HEK293 (cell line): ENCODE results near the gene STRN3.
"Not testable (repeated sequence)": the region's sequence is repeated elsewhere in the genome, so short reads cannot be mapped to it uniquely, and the experiment has no call there.

Experiments
- CTCF ChIA-PET: fragments of 350-600 bp; formaldehyde crosslinking; extraction: SDS; loops from one replicate; lab custom pipeline; 2021; ENCODE audit warnings: antibody characterized with exemption; lab: Yijun Ruan, JAX
- POLR2A ChIA-PET: fragments of 300-600 bp; formaldehyde crosslinking; extraction: SDS; loops from one replicate; lab custom pipeline; 2020; ENCODE audit warnings: antibody characterized with exemption, inconsistent platforms; lab: Yijun Ruan, JAX
- H3K27ac ChIP-seq: fragments of 200-500 bp; sonication (Bioruptor generic); 2 replicates; pipeline ENCODE4 v1.5.1; 2014; ENCODE audit warnings: low read depth, low read length, control low read depth, inconsistent platforms; ENCODE audit errors: extremely low read depth
- H3K36me3 ChIP-seq, 2 experiments: fragments of 200-500 bp in 1 of 2; sonication (Bioruptor generic) in 1 of 2; 1 replicate in 1 of 2; 2 replicates in 1 of 2; pipeline ENCODE4 v1.5.1; 2014 to 2017; ENCODE audit warnings: inconsistent platforms in 2 of 2, low read length in 2 of 2; ENCODE audit not compliant: control insufficient read depth in 2 of 2, insufficient read depth in 1 of 2
- H3K4me1 ChIP-seq: fragments of 200-500 bp; sonication (Bioruptor generic); 2 replicates; pipeline ENCODE4 v1.5.1; 2014; ENCODE audit warnings: mild to moderate bottlenecking, low read length, inconsistent platforms; ENCODE audit not compliant: control insufficient read depth, insufficient read depth
- H3K4me3 ChIP-seq: 2 replicates; pipeline ENCODE4 v1.5.1; 2011; ENCODE audit warnings: low read depth, mild to moderate bottlenecking, control low read depth, low read length, moderate library complexity
- H3K9me3 ChIP-seq: fragments of 200-500 bp; sonication (Bioruptor generic); 2 replicates; pipeline ENCODE4 v1.5.1; 2014; ENCODE audit warnings: low read depth, low read length, inconsistent platforms; ENCODE audit not compliant: control insufficient read depth, insufficient read depth
- EGR2 ChIP-seq: fragments of 450-650 bp; formaldehyde crosslinking; IDR thresholded peaks from 2 replicates; pipeline ENCODE4 v1.5.1; 2016; ENCODE audit warnings: low read depth, missing biosample characterization, missing genetic modification characterization
- GLI2 ChIP-seq: fragments of 450-650 bp; formaldehyde crosslinking; IDR thresholded peaks from 2 replicates; pipeline ENCODE4; 2017; ENCODE audit warnings: missing biosample characterization, missing genetic modification characterization, low read depth, borderline replicate concordance
- HOXC10 ChIP-seq: sonication (generic); formaldehyde crosslinking; IDR thresholded peaks from 2 replicates; pipeline ENCODE4 v1.8.1; 2023; ENCODE audit warnings: mild to moderate bottlenecking, missing genetic modification reagents
- KLF8 ChIP-seq: fragments of 450-650 bp; formaldehyde crosslinking; IDR thresholded peaks from 2 replicates; pipeline ENCODE4 v1.5.1; 2016; ENCODE audit warnings: missing biosample characterization, missing genetic modification characterization
- OVOL3 ChIP-seq: fragments of 450-650 bp; formaldehyde crosslinking; IDR thresholded peaks from 2 replicates; pipeline ENCODE4 v1.5.1; 2016; ENCODE audit warnings: missing biosample characterization, missing genetic modification characterization
- RBAK ChIP-seq: fragments of 450-650 bp; formaldehyde crosslinking; IDR thresholded peaks from 2 replicates; pipeline ENCODE4 v1.5.1; 2016; ENCODE audit warnings: missing biosample characterization, missing genetic modification characterization
- SCRT2 ChIP-seq: fragments of 450-650 bp; formaldehyde crosslinking; IDR thresholded peaks from 2 replicates; pipeline ENCODE4 v1.5.1; 2016; ENCODE audit warnings: missing biosample characterization, missing genetic modification characterization
- TCF7L2 ChIP-seq: IDR thresholded peaks from 2 replicates; pipeline ENCODE4 v1.6.1; 2011; ENCODE audit warnings: low read depth, mild to moderate bottlenecking, inconsistent platforms, low read length, moderate library complexity, borderline replicate concordance
- ZFP3 ChIP-seq: fragments of 450-650 bp; formaldehyde crosslinking; IDR thresholded peaks from 2 replicates; pipeline ENCODE4 v1.5.1; 2016; ENCODE audit warnings: low read depth, missing biosample characterization, missing genetic modification characterization
- ZFP69B ChIP-seq: fragments of 450-650 bp; formaldehyde crosslinking; IDR thresholded peaks from 2 replicates; pipeline ENCODE4 v1.5.1; 2016; ENCODE audit warnings: missing biosample characterization, missing genetic modification characterization
- ZNF114 ChIP-seq: fragments of 450-650 bp; formaldehyde crosslinking; IDR thresholded peaks from 2 replicates; pipeline ENCODE4 v1.5.0; 2017; ENCODE audit warnings: missing biosample characterization, missing genetic modification characterization
- ZNF184 ChIP-seq: fragments of 450-650 bp; IDR thresholded peaks from 2 replicates; pipeline ENCODE4 v1.5.1; 2018; ENCODE audit warnings: missing biosample characterization, mild to moderate bottlenecking, missing genetic modification characterization
- ZNF2 ChIP-seq: fragments of 450-650 bp; formaldehyde crosslinking; IDR thresholded peaks from 2 replicates; pipeline ENCODE4 v1.5.1; 2016; ENCODE audit warnings: missing biosample characterization, missing genetic modification characterization
- ZNF202 ChIP-seq: fragments of 450-650 bp; formaldehyde crosslinking; IDR thresholded peaks from 2 replicates; pipeline ENCODE4 v1.5.1; 2016; ENCODE audit warnings: missing biosample characterization, missing genetic modification characterization, borderline replicate concordance
- ZNF223 ChIP-seq: fragments of 450-650 bp; formaldehyde crosslinking; IDR thresholded peaks from 2 replicates; pipeline ENCODE4 v1.5.1; 2016; ENCODE audit warnings: missing biosample characterization, missing genetic modification characterization
- ZNF248 ChIP-seq: fragments of 450-650 bp; formaldehyde crosslinking; IDR thresholded peaks from 2 replicates; pipeline ENCODE4 v1.5.1; 2017; ENCODE audit warnings: missing biosample characterization, missing genetic modification characterization
- ZNF324 ChIP-seq: fragments of 450-650 bp; formaldehyde crosslinking; IDR thresholded peaks from 2 replicates; pipeline ENCODE4 v1.5.1; 2016; ENCODE audit warnings: missing biosample characterization, missing genetic modification characterization
- ZNF433 ChIP-seq: fragments of 450-650 bp; formaldehyde crosslinking; IDR thresholded peaks from 2 replicates; pipeline ENCODE4 v1.5.1; 2016; ENCODE audit warnings: missing biosample characterization, missing genetic modification characterization, low read depth
- ZNF514 ChIP-seq: fragments of 450-650 bp; formaldehyde crosslinking; IDR thresholded peaks from 2 replicates; pipeline ENCODE4 v1.5.1; 2016; ENCODE audit warnings: missing biosample characterization, missing genetic modification characterization
- ZNF544 ChIP-seq: fragments of 450-650 bp; formaldehyde crosslinking; IDR thresholded peaks from 2 replicates; pipeline ENCODE4 v1.5.0; 2017; ENCODE audit warnings: missing biosample characterization, missing genetic modification characterization
- ZNF549 ChIP-seq: fragments of 450-650 bp; IDR thresholded peaks from 2 replicates; pipeline ENCODE4 v1.5.1; 2018; ENCODE audit warnings: missing biosample characterization, missing genetic modification characterization, mild to moderate bottlenecking, inconsistent platforms, moderate library complexity
- ZNF558 ChIP-seq: fragments of 450-650 bp; formaldehyde crosslinking; IDR thresholded peaks from 2 replicates; pipeline ENCODE4 v1.5.1; 2016; ENCODE audit warnings: missing biosample characterization, missing genetic modification characterization
- TF ChIP-seq, protein P1 (sequence below): fragments of 450-650 bp; formaldehyde crosslinking; IDR thresholded peaks from 2 replicates; pipeline ENCODE4 v1.5.1; 2016; ENCODE audit warnings: missing biosample characterization, missing genetic modification characterization, borderline replicate concordance
- TF ChIP-seq, protein P2 (sequence below): fragments of 450-650 bp; formaldehyde crosslinking; IDR thresholded peaks from 2 replicates; pipeline ENCODE4 v1.5.1; 2016; ENCODE audit warnings: missing biosample characterization, missing genetic modification characterization

Gene STRN3

DNA sequence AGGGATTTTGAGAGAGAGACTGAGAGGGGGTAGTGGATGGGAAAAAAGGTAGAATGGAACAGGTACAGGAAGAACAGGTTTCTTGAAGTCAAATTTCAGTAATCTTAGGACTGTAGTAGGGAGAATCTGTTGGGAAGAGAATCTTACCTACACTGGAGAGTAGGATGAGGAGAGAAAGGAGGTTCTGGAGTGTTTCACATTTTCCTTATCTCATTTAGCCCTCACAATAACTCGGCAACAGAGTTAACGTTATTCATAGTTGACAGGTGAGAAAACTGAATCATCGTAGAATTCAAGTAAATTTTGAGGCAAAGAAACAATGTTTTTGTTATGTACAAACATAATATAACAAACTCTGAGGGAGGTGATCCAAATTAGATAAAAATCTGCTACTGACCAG, 17.2 kb upstream of the STRN3 start:
- ChIA-PET CTCF (interaction anchor here (0.6 kb wide), 2 partner anchors 26 to 1516 kb away, joined by 3 read pairs; no protein-coding TSS in a partner anchor), POLR2A (interaction anchor here (0.9 kb wide), 1 partner anchor 17 kb away, joined by 5 read pairs; the partner anchor contains the start of gene STRN3)
- H3K27ac ChIP-seq: no peak overlapping the region
- TF ChIP-seq ZNF544 (tag by site-specific recombination): no peak
- no peak for TF ChIP-seq ZNF549 (tag by site-specific recombination)
- TF ChIP-seq ZNF514 (tag by site-specific recombination): no peak
- TF ChIP-seq HOXC10 (CRISPR knock-in tag): no peak
- TF ChIP-seq ZNF248 (tag by site-specific recombination): no peak
- no peak for TF ChIP-seq EGR2 (tag by site-specific recombination)
- TF ChIP-seq ZNF184: no peak
- TF ChIP-seq, protein P1, sequence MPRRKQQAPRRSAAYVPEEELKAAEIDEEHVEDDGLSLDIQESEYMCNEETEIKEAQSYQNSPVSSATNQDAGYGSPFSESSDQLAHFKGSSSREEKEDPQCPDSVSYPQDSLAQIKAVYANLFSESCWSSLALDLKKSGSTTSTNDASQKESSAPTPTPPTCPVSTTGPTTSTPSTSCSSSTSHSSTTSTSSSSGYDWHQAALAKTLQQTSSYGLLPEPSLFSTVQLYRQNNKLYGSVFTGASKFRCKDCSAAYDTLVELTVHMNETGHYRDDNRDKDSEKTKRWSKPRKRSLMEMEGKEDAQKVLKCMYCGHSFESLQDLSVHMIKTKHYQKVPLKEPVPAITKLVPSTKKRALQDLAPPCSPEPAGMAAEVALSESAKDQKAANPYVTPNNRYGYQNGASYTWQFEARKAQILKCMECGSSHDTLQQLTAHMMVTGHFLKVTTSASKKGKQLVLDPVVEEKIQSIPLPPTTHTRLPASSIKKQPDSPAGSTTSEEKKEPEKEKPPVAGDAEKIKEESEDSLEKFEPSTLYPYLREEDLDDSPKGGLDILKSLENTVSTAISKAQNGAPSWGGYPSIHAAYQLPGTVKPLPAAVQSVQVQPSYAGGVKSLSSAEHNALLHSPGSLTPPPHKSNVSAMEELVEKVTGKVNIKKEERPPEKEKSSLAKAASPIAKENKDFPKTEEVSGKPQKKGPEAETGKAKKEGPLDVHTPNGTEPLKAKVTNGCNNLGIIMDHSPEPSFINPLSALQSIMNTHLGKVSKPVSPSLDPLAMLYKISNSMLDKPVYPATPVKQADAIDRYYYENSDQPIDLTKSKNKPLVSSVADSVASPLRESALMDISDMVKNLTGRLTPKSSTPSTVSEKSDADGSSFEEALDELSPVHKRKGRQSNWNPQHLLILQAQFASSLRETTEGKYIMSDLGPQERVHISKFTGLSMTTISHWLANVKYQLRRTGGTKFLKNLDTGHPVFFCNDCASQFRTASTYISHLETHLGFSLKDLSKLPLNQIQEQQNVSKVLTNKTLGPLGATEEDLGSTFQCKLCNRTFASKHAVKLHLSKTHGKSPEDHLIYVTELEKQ (tag by site-specific recombination): no peak
- TF ChIP-seq ZNF324 (tag by site-specific recombination): no peak
- TF ChIP-seq ZFP69B (tag by site-specific recombination): no peak
- no peak for TF ChIP-seq KLF8
- TF ChIP-seq ZNF2 (tag by site-specific recombination): no peak
- TF ChIP-seq GLI2 (tag by site-specific recombination): no peak
- TF ChIP-seq, protein P2, sequence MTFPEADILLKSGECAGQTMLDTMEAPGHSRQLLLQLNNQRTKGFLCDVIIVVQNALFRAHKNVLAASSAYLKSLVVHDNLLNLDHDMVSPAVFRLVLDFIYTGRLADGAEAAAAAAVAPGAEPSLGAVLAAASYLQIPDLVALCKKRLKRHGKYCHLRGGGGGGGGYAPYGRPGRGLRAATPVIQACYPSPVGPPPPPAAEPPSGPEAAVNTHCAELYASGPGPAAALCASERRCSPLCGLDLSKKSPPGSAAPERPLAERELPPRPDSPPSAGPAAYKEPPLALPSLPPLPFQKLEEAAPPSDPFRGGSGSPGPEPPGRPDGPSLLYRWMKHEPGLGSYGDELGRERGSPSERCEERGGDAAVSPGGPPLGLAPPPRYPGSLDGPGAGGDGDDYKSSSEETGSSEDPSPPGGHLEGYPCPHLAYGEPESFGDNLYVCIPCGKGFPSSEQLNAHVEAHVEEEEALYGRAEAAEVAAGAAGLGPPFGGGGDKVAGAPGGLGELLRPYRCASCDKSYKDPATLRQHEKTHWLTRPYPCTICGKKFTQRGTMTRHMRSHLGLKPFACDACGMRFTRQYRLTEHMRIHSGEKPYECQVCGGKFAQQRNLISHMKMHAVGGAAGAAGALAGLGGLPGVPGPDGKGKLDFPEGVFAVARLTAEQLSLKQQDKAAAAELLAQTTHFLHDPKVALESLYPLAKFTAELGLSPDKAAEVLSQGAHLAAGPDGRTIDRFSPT (tag by site-specific recombination): no peak
- no peak for TF ChIP-seq ZNF202
- TF ChIP-seq ZNF433 (tag by site-specific recombination): no peak
- no peak for TF ChIP-seq SCRT2
- TF ChIP-seq ZNF223 (tag by site-specific recombination): no peak
- no peaks in the 10 kb centered on the region for H3K9me3 ChIP-seq
- peaks cover 3% of the 10 kb centered on the region; the same call in 1 of the 2 replicates for H3K4me1 ChIP-seq
- H3K4me3 ChIP-seq: no peak overlapping the region
- H3K36me3 ChIP-seq: no peaks in the 10 kb centered on the region; a peak in 1 of 3 replicates

DNA sequence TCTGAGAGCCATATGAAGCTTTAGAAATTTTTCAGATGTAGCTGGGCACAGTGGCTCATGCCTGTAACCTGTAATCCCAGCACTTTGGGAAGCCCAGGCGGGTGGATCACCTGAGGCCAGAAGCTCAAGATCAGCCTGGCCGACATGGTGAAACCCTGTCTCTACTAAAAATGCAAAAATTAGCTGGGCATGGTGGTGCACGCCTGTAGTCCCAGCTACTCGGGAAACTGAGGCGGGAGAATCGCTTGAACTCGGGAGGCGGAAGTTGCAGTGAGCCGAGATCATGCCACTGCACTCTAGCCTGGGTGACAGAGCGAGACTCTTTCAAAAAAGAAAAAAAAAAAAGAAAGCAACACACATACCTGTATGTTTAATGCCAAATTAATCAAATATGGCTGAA, 16.7 kb upstream of the STRN3 start:
- CTCF ChIA-PET: interaction anchor here (0.6 kb wide), 1 partner anchor 27 kb away, joined by 3 read pairs; no protein-coding TSS in a partner anchor

DNA sequence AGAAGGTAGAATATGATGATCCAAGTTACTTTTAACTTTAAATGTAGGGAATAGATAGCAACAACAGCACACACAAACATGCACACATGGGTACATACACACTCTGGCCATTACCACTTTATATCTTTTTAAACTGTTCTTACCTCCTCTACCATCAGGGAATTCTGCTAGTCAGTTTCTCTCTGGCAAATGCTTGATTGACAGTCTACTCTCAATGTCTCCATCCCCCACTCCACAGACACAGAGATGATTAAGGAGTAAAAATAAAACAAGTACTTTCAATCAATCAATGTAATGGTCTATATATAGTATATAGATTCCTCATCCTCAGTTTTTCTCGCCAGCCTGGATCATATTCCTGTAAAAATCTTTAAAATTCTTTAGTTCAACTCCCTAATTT, 16.1 kb upstream of the STRN3 start:
- ChIA-PET CTCF (no interaction called here), POLR2A (no interaction called here)
- no peak overlapping the region for H3K4me3 ChIP-seq
- H3K36me3 ChIP-seq: no peaks in the 10 kb centered on the region; a peak in 1 of 3 replicates
- H3K4me1 ChIP-seq: peaks cover 3% of the 10 kb centered on the region; the same call in 1 of the 2 replicates
- TF ChIP-seq ZFP3 (tag by site-specific recombination) (no peak), TCF7L2 (no peak), OVOL3 (tag by site-specific recombination) (no peak), ZNF558 (tag by site-specific recombination) (no peak), ZNF114 (no peak), RBAK (tag by site-specific recombination) (no peak)
- no peak overlapping the region for H3K27ac ChIP-seq
- H3K9me3 ChIP-seq: no peaks in the 10 kb centered on the region

More for the DNA sequence above, 16.7 kb upstream of the STRN3 start:
- H3K27ac ChIP-seq, H3K9me3 ChIP-seq, H3K4me1 ChIP-seq, H3K4me3 ChIP-seq, H3K36me3 ChIP-seq, POLR2A ChIA-PET: not testable (repeated sequence)
